Measurements from ENCODE around the gene CFAP210.

Gene CFAP210

DNA sequence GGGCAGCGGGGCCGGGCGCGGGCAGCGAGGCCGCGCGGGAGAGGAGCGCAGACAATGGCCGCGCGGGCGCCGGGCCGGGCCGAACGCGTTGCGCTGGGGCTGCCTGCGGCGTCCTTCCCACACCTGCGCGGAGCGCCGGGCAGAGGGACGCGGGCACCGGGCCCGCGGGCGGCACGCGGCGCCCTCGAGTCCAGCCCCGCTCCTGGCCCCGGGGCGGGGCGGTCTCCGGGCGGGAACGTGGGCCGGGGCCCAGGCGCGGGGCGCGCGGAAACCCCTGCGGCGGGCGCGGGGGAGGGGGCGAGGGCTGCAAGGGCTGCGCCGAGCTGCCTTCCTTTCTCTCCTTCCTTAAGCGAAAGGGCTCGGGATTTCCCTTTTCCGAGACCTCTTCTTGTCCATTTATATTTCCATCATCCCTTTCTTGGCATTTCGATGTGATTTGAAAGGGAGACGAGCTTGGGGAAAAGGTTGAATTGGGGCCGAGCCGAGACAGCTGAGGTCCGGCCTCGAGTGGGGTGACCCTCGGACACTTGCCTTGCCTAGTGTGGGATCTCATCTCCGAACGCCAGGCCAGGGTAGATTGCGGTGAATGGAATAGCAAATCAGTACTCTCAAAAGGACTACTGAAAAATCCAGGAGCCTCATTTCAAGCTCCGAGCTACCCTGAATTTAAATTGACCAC, 40.1 kb upstream of the CFAP210 start:
- peak overlapping the region; percentile 56 for H3K4me3 ChIP-seq (replicated peaks; ENCODE audit: low read depth, low read length)
- TF ChIP-seq, protein P1, sequence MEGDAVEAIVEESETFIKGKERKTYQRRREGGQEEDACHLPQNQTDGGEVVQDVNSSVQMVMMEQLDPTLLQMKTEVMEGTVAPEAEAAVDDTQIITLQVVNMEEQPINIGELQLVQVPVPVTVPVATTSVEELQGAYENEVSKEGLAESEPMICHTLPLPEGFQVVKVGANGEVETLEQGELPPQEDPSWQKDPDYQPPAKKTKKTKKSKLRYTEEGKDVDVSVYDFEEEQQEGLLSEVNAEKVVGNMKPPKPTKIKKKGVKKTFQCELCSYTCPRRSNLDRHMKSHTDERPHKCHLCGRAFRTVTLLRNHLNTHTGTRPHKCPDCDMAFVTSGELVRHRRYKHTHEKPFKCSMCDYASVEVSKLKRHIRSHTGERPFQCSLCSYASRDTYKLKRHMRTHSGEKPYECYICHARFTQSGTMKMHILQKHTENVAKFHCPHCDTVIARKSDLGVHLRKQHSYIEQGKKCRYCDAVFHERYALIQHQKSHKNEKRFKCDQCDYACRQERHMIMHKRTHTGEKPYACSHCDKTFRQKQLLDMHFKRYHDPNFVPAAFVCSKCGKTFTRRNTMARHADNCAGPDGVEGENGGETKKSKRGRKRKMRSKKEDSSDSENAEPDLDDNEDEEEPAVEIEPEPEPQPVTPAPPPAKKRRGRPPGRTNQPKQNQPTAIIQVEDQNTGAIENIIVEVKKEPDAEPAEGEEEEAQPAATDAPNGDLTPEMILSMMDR (IDR thresholded peaks at IDR 0.05; ENCODE audit: low read length, missing control alignments) = no peak
- DNase-seq (ENCODE audit: low read depth) = no peak

DNA sequence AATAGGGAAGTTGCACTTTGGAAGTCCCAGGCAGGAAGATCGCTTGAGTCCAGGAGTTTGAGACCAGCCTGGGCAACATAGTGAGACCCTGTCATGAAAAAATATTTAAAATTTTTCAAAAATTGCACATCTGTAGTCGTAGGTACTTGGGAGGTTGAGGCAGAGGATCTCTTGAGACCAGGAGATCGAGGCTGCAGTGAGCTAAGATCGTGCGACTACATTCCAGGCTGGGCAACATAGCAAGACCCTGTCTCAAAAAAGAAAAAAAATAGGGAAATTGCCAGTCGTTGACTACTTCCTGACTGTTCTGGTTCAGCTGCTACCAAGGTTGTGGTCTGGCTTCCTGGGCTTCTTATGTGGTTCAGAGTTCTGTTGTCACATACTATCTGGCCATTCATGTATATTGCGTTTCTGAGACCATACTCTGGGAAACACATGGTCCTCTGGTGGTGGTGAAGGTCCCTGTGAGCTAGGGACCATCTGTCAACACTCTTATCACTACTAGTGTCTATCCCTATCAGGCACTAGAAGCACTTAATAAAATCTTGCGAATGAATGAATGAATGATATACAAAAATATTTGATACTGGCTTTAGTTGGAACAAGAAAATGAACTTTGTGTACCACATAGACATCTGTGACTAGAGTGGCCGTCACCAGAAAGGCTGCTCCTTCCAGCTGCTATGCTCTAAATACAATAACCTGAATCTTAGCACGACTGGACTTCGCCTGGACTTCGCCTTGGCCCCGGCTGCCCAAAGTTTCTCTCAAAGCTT, 38.6 kb upstream of the CFAP210 start:
- DNase-seq (ENCODE audit: low read depth) = no peak
- TF ChIP-seq, protein P1 (IDR thresholded peaks at IDR 0.05; ENCODE audit: low read length, missing control alignments) = no peak
- peak overlapping the region; percentile 56 for H3K4me3 ChIP-seq (replicated peaks; ENCODE audit: low read depth, low read length)

DNA sequence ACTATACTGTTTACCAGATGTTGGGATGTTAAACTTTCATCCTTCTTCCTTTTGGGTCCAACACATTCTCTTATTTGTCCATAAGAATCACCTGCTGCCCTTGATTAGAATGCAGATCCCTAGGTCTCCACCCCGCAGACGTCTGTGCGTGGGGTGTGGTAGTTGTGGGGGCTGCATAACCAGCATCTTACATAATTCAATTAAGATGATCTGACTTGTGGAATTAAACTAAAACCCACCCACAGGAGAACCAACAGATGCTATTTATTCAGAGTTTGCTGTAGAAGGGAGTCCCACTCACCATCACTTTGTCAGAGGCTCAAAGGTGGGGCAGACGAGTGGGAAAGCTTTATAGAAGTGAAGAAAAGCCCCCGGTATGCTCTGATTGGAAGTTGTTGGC, 37.9 kb upstream of the CFAP210 start:
- H3K4me3 ChIP-seq (replicated peaks; ENCODE audit: low read depth, low read length) = no peak overlapping the region
- TF ChIP-seq, protein P1 (IDR thresholded peaks at IDR 0.05; ENCODE audit: low read length, missing control alignments) = no peak

DNA sequence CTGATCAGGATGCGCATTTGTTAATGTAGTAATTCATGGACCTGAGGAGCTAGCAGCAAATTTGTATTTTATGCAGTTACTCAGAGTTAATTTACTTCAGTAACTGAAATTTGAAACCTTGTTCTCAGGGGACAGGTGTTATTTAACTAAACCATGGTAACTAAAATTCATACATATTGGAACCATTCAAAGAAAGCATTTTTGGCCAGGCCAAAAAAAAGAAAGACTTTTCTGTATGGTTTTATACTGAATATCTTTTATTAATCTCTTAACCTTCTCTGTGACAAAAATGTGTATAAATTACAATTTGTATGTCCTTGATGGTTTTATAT, 35.0 kb upstream of the CFAP210 start:
- TF ChIP-seq, protein P1 (IDR thresholded peaks at IDR 0.05; ENCODE audit: low read length, missing control alignments) = no peak
- DNase-seq (ENCODE audit: low read depth) = no peak
- H3K4me3 ChIP-seq (replicated peaks; ENCODE audit: low read depth, low read length) = no peak overlapping the region

More for the DNA sequence above, 37.9 kb upstream of the CFAP210 start:
- no peak for DNase-seq (ENCODE audit: low read depth)

DNA sequence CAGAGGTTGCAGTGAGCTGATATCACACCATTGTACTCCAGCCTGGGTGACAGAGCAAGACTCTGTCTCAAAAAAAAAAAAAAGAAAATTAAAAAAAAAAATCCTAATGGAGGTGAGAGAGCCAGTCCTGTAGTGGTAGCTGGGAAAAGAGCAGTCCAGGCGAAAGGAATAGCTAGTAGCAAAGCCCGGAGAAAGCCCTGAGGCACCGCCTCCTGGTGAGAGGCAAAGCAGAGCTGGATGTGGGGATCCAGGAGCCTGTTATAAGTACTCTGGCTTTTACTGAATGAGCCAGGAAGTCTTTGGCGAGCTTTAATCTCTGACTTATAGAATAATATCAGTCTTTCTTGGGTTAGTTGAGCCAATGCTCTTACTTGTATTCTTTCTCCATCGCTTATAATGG, 32.9 kb upstream of the CFAP210 start:
- TF ChIP-seq, protein P1 (IDR thresholded peaks at IDR 0.05; ENCODE audit: low read length, missing control alignments) = no peak
- no peak overlapping the region for H3K4me3 ChIP-seq (replicated peaks; ENCODE audit: low read depth, low read length)
- no peak for DNase-seq (ENCODE audit: low read depth)

DNA sequence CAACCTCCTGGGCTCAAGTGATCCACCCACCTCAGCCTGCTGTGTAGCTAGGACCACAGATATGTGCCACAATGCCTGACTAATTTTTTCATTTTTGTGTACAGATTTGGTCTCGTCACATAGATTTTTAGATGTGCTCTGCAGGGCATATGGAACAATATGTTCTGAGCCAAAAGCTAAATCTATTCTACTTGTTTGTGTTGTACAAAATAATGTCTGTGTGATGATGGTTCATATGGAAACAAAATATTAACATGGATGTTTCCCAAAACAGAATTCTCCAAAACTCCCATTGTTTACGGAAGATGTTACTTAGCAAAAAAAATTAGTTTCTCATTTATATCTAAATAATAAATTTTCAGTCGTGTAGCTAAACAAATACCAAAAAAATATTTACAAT, 26.8 kb upstream of the CFAP210 start:
- TF ChIP-seq, protein P1 (IDR thresholded peaks at IDR 0.05; ENCODE audit: low read length, missing control alignments) = no peak

More for the DNA sequence above, 26.8 kb upstream of the CFAP210 start:
- H3K4me3 ChIP-seq (replicated peaks; ENCODE audit: low read depth, low read length) = no peak overlapping the region
- no peak for DNase-seq (ENCODE audit: low read depth)

Data from fibroblast of pulmonary artery (primary cell).